C4-2B (cell line): ENCODE data around the gene INMT.

Experiments used
- H3K27ac ChIP-seq: fragments of 450-650 bp; 2 replicates; pipeline ENCODE4 v1.5.1; 2017
- ZFX ChIP-seq: fragments of 450-650 bp; IDR thresholded peaks from 2 replicates; pipeline ENCODE4 v1.6.1; 2017
- TF ChIP-seq, protein P1 (sequence below): fragments of 450-650 bp; conservative IDR thresholded peaks from 2 replicates; pipeline ENCODE4 v1.5.1; 2017; ENCODE audit warnings: mild to moderate bottlenecking

The INMT gene

DNA sequence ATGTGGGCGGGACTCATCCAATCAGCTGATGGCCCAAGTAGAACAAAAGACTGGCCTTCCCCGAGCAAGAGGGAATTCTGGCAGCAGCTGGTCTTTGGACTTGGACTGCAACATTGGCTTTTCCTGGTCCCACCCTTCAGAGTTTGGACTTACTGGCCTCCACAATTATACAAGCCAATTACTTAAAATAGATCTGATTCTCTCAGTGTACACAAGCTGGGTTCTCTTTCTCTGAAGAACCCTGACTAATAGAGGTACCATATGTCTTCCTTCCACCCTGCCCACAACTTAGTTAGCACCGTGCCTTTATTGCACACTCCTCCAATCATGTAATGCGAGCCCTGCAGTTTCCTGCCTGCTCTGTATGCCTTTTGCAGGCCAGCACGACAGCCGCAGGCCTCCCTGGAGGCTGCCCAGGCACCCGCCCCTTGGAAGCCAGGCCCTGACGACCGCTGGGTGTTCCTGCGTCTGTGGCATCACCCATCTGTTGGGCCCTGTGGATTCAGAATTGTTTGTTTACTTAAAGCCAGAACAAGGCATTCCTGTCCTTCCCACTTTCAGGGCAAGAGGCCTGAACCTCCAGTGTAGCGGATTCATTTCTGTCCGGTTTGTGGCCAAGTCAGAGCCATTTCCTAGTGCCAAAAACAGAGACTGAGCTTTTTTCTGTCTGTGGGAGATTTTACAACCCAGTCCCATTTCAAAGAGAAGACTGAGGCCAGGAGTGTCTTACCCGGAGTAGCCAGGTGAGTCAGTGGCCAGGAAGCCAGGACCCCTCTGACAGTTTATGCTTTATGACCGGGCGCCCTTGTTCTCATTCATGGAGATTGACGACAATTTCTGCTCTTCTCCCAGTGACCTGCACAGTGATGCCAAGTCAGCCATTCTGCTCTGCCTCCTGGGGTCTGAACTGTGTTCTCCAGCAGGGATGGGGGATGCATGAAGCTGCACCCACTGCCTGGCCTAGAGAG is 968 bp upstream of the INMT start:
- no peak for TF ChIP-seq ZFX
- TF ChIP-seq, protein P1, sequence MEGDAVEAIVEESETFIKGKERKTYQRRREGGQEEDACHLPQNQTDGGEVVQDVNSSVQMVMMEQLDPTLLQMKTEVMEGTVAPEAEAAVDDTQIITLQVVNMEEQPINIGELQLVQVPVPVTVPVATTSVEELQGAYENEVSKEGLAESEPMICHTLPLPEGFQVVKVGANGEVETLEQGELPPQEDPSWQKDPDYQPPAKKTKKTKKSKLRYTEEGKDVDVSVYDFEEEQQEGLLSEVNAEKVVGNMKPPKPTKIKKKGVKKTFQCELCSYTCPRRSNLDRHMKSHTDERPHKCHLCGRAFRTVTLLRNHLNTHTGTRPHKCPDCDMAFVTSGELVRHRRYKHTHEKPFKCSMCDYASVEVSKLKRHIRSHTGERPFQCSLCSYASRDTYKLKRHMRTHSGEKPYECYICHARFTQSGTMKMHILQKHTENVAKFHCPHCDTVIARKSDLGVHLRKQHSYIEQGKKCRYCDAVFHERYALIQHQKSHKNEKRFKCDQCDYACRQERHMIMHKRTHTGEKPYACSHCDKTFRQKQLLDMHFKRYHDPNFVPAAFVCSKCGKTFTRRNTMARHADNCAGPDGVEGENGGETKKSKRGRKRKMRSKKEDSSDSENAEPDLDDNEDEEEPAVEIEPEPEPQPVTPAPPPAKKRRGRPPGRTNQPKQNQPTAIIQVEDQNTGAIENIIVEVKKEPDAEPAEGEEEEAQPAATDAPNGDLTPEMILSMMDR: no peak
- peak overlapping the region; percentile 50 for H3K27ac ChIP-seq

DNA sequence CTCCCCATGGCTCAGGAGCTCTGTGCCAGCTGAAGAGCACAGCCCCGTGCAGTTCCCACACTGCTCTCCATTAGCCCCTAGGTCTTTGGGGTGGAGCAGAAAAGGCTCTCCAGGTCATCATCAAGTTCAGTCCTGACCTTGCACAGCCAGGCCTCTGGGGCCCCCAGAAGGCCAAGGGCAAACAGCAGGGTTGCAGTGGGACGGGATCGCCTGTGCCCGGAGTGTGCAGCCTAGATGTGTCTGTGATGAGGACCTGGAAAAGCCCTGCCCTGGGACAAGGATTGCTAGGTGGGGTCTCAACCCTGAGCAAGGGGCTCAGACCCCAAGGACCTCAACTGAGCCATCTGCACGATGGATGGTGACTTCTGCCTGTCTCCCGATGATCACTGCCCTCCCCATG is 549 bp downstream of the INMT start:
- no peak for TF ChIP-seq ZFX
- TF ChIP-seq, protein P1: no peak
- peak overlapping the region; percentile 8 for H3K27ac ChIP-seq

DNA sequence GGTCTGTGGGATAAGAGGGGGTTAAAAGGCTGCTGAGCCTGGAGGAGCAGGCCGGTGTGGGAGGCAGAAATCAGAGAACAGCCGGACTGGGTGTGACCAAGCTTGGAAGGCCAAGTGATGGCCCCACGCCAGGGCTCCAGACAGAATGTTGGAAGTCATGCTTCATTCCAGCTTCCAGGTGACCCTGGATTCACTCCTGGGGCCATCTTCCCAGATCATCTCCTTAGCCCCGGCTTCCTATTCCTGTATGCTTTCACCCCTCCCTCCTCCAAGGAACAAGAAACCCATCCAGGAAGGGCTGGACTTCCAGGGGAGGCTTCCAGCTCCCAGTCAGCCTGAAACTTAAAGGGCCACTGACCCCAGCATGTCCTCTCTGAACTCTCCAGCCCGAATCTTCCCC is 1.0 kb downstream of the INMT start:
- TF ChIP-seq, protein P1: no peak
- no peak for TF ChIP-seq ZFX
- H3K27ac ChIP-seq: peak overlapping the region; percentile 8

DNA sequence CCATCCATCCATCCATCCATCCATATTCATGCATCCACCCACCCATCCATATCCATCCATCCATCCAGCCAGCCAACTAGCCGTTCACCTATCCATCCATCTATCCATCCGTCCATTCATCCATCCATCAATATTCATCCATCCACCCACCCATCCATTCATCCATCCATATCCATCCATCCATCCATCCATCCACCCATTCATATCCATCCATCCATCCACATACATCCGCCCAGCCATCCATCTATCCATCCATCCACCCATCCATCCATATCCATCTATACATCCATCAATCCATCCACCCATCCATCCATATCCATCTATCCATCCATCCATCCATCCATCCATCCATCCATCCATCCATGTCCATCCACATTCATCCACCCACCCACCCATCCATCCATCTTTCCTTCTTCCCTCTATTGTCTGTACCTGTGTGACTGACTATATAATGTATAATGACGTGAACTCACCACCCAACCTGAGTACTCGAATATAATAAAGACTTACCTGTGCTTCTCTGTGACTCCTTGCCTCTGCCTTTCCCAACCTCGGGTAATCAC is 2.5 kb downstream of the INMT start:
- TF ChIP-seq, protein P1: no peak
- TF ChIP-seq ZFX: no peak

DNA sequence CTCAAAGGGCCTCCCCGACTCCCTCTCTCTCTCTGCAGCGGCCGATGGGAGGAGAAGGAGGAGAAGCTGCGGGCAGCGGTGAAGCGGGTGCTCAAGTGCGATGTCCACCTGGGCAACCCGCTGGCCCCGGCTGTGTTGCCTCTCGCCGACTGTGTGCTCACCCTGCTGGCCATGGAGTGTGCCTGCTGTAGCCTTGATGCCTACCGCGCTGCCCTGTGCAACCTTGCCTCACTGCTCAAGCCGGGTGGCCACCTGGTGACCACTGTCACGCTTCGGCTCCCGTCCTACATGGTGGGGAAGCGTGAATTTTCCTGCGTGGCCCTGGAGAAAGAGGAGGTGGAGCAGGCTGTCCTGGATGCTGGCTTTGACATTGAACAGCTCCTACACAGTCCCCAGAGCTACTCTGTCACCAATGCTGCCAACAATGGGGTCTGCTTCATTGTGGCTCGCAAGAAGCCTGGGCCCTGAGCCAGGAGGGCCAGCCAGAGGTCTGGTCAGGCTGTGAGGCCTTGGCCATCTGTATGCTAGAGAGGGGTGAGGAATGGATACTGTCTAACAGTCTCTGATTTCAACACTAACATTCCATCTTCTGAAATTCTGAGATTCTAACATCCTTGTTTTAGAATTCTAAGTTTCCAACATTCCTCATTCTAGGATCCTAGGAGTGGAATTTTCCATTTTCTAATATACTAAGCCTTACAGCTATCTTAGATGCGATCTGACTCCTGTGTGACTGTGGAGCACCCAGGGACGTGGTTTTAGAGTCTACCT is 3.6 kb downstream of the INMT start:
- TF ChIP-seq, protein P1: no peak
- TF ChIP-seq ZFX: no peak
- H3K27ac ChIP-seq: no peak overlapping the region

More for the DNA sequence above, 2.5 kb downstream of the INMT start:
- no peak overlapping the region for H3K27ac ChIP-seq

DNA sequence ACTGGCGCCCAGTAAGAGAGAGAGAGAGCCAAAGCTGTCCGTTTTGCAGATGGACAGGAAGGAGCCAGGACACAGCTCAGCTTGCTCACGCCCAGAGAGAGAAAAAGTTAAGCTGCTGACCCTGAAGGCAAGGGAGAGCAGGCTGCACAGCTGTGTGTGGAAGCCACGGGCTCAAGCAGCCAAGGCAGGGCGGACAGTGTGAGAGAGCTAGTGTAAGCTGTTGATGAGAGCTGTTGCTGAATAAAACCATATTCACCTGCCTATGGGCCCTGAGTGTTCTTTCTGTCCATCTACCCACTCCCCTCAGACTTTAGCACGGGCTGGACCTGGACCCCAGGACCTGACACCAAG is 5.4 kb downstream of the INMT start:
- no peak for TF ChIP-seq ZFX
- TF ChIP-seq, protein P1: no peak
- no peak overlapping the region for H3K27ac ChIP-seq
